B cell (primary cell): ENCODE results near the gene POFUT1.
"Not testable (repeated sequence)": the region's sequence is repeated elsewhere in the genome, so short reads cannot be mapped to it uniquely, and the experiment has no call there.

ENCODE experiments used
- EZH2 ChIP-seq: IDR thresholded peaks from 2 replicates; pipeline ENCODE4 v1.6.1; 2012; ENCODE audit warnings: borderline replicate concordance, low read depth, mild to moderate bottlenecking, moderate library complexity, low read length; ENCODE audit not compliant: insufficient read depth, poor library complexity, severe bottlenecking
- TF ChIP-seq, protein P1 (sequence below): fragments of 200-600 bp; IDR thresholded peaks from one replicate; pipeline ENCODE4 v1.8.0; 2022; ENCODE audit warnings: antibody characterized with exemption, mild to moderate bottlenecking

DNA sequence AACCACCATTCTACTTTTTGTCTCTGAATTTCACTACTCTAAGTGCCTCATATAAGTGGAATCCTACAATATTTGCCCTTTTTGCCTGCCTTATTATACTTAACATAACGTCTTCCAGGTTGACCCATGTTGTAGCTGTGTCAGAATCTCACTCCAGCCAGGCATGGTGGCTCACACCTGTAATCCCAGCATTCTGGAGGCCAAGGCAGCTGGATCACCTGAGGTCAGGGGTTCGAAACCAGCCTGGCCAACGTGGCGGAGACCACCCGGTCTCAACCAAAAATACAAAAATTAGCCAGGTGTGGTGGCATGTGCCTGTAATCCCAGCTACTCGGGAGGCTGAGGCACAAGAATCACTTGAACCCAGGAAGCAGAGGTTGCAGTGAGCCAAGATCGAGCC is 30.0 kb upstream of the POFUT1 start:
- not testable (repeated sequence) for TF ChIP-seq EZH2
- TF ChIP-seq, protein P1, sequence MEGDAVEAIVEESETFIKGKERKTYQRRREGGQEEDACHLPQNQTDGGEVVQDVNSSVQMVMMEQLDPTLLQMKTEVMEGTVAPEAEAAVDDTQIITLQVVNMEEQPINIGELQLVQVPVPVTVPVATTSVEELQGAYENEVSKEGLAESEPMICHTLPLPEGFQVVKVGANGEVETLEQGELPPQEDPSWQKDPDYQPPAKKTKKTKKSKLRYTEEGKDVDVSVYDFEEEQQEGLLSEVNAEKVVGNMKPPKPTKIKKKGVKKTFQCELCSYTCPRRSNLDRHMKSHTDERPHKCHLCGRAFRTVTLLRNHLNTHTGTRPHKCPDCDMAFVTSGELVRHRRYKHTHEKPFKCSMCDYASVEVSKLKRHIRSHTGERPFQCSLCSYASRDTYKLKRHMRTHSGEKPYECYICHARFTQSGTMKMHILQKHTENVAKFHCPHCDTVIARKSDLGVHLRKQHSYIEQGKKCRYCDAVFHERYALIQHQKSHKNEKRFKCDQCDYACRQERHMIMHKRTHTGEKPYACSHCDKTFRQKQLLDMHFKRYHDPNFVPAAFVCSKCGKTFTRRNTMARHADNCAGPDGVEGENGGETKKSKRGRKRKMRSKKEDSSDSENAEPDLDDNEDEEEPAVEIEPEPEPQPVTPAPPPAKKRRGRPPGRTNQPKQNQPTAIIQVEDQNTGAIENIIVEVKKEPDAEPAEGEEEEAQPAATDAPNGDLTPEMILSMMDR: not testable (repeated sequence)
